HG03354 (cell line): ENCODE data around the gene UNC13D.
"Not testable (repeated sequence)": the region's sequence is repeated elsewhere in the genome, so short reads cannot be mapped to it uniquely, and the experiment has no call there.

Source experiments
- ATAC-seq: cut with Tn5 transposase; IDR thresholded peaks from one replicate; pipeline ENCODE4 v1.9.1; 2021; ENCODE audit warnings: mild to moderate bottlenecking; ENCODE audit not compliant: unreplicated experiment, poor library complexity, severe bottlenecking

The UNC13D gene

GRCh38 chr17:75778861-75779249 is 65.3 kb downstream of the UNC13D start:
- ATAC-seq, result peak; percentile 8

- ATAC-seq, result not testable (repeated sequence)
Measured at GRCh38 chr17:75778066-75778860, 65.9 kb downstream of the UNC13D start.

GRCh38 chr17:75777296-75777922 is 66.8 kb downstream of the UNC13D start:
- no peak for ATAC-seq
